Gastrocnemius medialis (tissue), 4 donors: ENCODE measurements around the gene KCTD7. TPM values are rescaled to one million over a fixed set of nuclear protein-coding genes. Genes with fewer than 3 reads are reported as not detected.
A peak's percentile ranks its signal among the peaks of the same experiment; 100 is the strongest.
"Not testable (repeated sequence)": the region's sequence is repeated elsewhere in the genome, so short reads cannot be mapped to it uniquely, and the experiment has no call there.

Source experiments
- ATAC-seq, 2 donors: fragments of 150-250 bp; one replicate each; pipeline ENCODE4 v1.9.1; 2016
- DNase-seq, 2 donors: peaks; one replicate each; pipeline ENCODE4 v3.0.0-alpha.2; 2019
- H3K27ac ChIP-seq, 4 donors: fragments of 200-600 bp; sonication (generic); 1 replicate in 1 of 4; 2 replicates in 3 of 4; pipeline ENCODE4 v1.5.1; 2016 to 2018; ENCODE audit warnings: mild to moderate bottlenecking in 2 of 4, moderate library complexity in 1 of 4
- H3K27me3 ChIP-seq, 3 donors: fragments of 200-600 bp; sonication (generic) in 2 of 3; 1 replicate in 1 of 3; 2 replicates in 2 of 3; pipeline versions ENCODE4 v1.5.1 to v1.6.0; 2016 to 2019; ENCODE audit warnings: mild to moderate bottlenecking in 1 of 3, moderate library complexity in 1 of 3
- H3K36me3 ChIP-seq, 2 donors: fragments of 200-600 bp; sonication (generic) in 1 of 2; one replicate each; pipeline ENCODE4 v1.5.1; 2017 to 2018
- H3K4me1 ChIP-seq, 2 donors: fragments of 200-600 bp; sonication (generic) in 1 of 2; one replicate each; pipeline ENCODE4 v1.5.1; 2016 to 2017; ENCODE audit warnings: mild to moderate bottlenecking in 2 of 2
- H3K4me3 ChIP-seq, 4 donors: fragments of 200-600 bp; sonication (generic) in 3 of 4; 1 replicate in 1 of 4; 2 replicates in 3 of 4; pipeline ENCODE4 v1.5.1; 2016 to 2019; ENCODE audit warnings: mild to moderate bottlenecking in 2 of 4
- H3K9me3 ChIP-seq, 3 donors: fragments of 200-600 bp; sonication (generic) in 2 of 3; 1 replicate in 1 of 3; 2 replicates in 2 of 3; pipeline ENCODE4 v1.5.1; 2016 to 2019
- POLR2A ChIP-seq, 2 donors: fragments of 450-650 bp; IDR thresholded peaks; one replicate each; pipeline ENCODE4 v1.6.1; 2017; ENCODE audit warnings: antibody characterized with exemption in 2 of 2, mild to moderate bottlenecking in 2 of 2, moderate library complexity in 2 of 2
- in situ Hi-C, 4 donors: fragments of 200-750 bp; cut with MboI; loops; one replicate each; pipeline versions ENCODE4 v1.15.0 to v1.8.0; 2017; ENCODE audit warnings: low sequenced_read_pairs in 4 of 4
- intact Hi-C: fragments of 100-400 bp; cut with DNase I; formaldehyde crosslinking; loops from one replicate; pipeline ENCODE4 v1.15.1; 2023; ENCODE audit warnings: low total_unique reads
- total RNA-seq, 4 donors: library from RNA; depleted of rRNA; stranded (reverse); fragments of >200 nt; gene quantifications; one replicate each; pipeline versions ENCODE4 v1.1.0 to v1.2.3, GENCODE V29; 2016
- TF ChIP-seq, protein P1 (sequence below), 5 experiments: fragments of 450-650 bp in 3 of 5; fragments of 200-600 bp in 2 of 5; sonication (generic) in 2 of 5; IDR thresholded peaks in 4 of 5; conservative IDR thresholded peaks in 1 of 5; 1 replicate in 4 of 5; 2 replicates in 1 of 5; pipeline ENCODE4 v1.5.1; 2016 to 2019; ENCODE audit warnings: antibody characterized with exemption in 5 of 5, mild to moderate bottlenecking in 3 of 5, moderate library complexity in 3 of 5

KCTD7 gene
- total RNA-seq, 4 donors from 2014 or later = 3.0 to 6.0 (median 5.5) TPM

GRCh38 chr7:66634816-66635215, 6.1 kb downstream of the KCTD7 start:
- Histone ChIP-seq H3K36me3 (peaks cover 0 to 38% of the 10 kb centered on the region in 2 donors), H3K27ac (peak overlapping the region in 1 of 4 donors; percentile 63)
- in situ Hi-C loops = no loop called here

GRCh38 chr7:66635322-66635981, 6.8 kb downstream of the KCTD7 start:
- H3K27me3 ChIP-seq, H3K4me3 ChIP-seq, DNase-seq, H3K9me3 ChIP-seq, intact Hi-C loops, H3K4me1 ChIP-seq, in situ Hi-C loops: not testable (repeated sequence)
- Histone ChIP-seq H3K27ac (peak overlapping the region in 1 of 4 donors; percentile 63), H3K36me3 (peaks cover 0 to 44% of the 10 kb centered on the region in 2 donors)
- ATAC-seq = peak in 1 of 2 donors; percentile 44

More at GRCh38 chr7:66634816-66635215, 6.1 kb downstream of the KCTD7 start:
- H3K9me3 ChIP-seq = no peaks in the 10 kb centered on the region
- no peak for DNase-seq
- H3K4me3 ChIP-seq = no peak overlapping the region
- intact Hi-C loops = no loop called here
- peaks cover 2 to 4% of the 10 kb centered on the region in 2 donors for H3K4me1 ChIP-seq
- no peak for TF ChIP-seq POLR2A (IDR thresholded peaks at IDR 0.05)
- TF ChIP-seq, protein P1, sequence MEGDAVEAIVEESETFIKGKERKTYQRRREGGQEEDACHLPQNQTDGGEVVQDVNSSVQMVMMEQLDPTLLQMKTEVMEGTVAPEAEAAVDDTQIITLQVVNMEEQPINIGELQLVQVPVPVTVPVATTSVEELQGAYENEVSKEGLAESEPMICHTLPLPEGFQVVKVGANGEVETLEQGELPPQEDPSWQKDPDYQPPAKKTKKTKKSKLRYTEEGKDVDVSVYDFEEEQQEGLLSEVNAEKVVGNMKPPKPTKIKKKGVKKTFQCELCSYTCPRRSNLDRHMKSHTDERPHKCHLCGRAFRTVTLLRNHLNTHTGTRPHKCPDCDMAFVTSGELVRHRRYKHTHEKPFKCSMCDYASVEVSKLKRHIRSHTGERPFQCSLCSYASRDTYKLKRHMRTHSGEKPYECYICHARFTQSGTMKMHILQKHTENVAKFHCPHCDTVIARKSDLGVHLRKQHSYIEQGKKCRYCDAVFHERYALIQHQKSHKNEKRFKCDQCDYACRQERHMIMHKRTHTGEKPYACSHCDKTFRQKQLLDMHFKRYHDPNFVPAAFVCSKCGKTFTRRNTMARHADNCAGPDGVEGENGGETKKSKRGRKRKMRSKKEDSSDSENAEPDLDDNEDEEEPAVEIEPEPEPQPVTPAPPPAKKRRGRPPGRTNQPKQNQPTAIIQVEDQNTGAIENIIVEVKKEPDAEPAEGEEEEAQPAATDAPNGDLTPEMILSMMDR (IDR thresholded peaks at IDR 0.05 in 4 of 5, conservative IDR thresholded peaks at IDR 0.05 in 1 of 5) = no peak
- H3K27me3 ChIP-seq = no peaks in the 10 kb centered on the region
- ATAC-seq = no peak

GRCh38 chr7:66635982-66636546, 7.4 kb downstream of the KCTD7 start:
- ATAC-seq = peak; percentile 64 to 86
- in situ Hi-C loops, H3K4me3 ChIP-seq, H3K4me1 ChIP-seq, H3K9me3 ChIP-seq, H3K27me3 ChIP-seq, intact Hi-C loops: not testable (repeated sequence)
- DNase-seq = peak in 1 of 2 donors; percentile 19
- Histone ChIP-seq H3K27ac (peak overlapping the region in 2 of 4 donors; percentile 39 to 67), H3K36me3 (peaks cover 0 to 49% of the 10 kb centered on the region in 2 donors)

DNA sequence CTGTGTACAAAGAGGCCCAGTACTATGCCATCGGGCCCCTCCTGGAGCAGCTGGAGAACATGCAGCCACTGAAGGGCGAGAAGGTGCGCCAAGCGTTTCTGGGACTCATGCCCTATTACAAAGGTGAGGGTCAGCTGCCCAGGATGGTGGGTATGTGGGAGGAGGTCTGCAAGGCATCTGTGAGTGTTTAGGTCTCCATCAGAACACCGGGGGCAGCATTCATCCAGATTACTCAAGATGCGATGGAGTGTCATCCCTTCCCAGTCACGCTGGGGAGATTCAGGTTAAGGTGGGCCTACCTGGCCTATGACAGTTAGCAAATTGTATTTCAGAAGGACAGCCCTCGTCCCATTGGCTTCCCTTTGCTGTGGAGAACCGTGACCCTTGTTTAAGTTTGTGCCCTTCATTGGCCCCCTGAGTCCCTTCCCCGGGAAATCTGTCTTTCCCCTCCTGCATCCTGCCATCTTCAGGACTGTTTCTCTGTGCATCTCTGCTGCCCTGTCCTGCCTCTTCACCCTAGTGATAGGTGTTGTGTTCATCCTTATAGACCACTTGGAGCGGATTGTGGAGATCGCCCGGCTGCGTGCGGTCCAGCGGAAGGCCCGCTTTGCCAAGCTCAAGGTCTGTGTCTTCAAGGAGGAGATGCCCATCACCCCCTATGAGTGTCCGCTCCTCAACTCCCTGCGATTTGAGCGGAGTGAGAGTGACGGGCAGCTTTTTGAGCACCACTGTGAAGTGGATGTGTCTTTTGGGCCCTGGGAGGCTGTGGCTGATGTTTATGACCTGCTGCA, 9.8 kb downstream of the KCTD7 start:
- ATAC-seq (no peak), DNase-seq (no peak)
- H3K36me3 ChIP-seq = peaks cover 0 to 58% of the 10 kb centered on the region in 2 donors
- intact Hi-C loops = no loop called here
- H3K27me3 ChIP-seq = no peaks in the 10 kb centered on the region
- no peak for TF ChIP-seq POLR2A (IDR thresholded peaks at IDR 0.05)
- TF ChIP-seq, protein P1 (IDR thresholded peaks at IDR 0.05 in 4 of 5, conservative IDR thresholded peaks at IDR 0.05 in 1 of 5) = no peak
- H3K4me1 ChIP-seq = peaks cover 0 to 3% of the 10 kb centered on the region in 2 donors
- H3K4me3 ChIP-seq = no peak overlapping the region
- no peaks in the 10 kb centered on the region for H3K9me3 ChIP-seq
- in situ Hi-C loops = no loop called here
- H3K27ac ChIP-seq = no peak overlapping the region

GRCh38 chr7:66639773-66640172, 11.1 kb downstream of the KCTD7 start:
- Histone ChIP-seq H3K27me3 (no peaks in the 10 kb centered on the region), H3K27ac (no peak overlapping the region), H3K9me3 (no peaks in the 10 kb centered on the region), H3K4me1 (peaks cover 0 to 3% of the 10 kb centered on the region in 2 donors), H3K36me3 (peaks cover 0 to 49% of the 10 kb centered on the region in 2 donors), H3K4me3 (no peak overlapping the region)
- no peak for TF ChIP-seq POLR2A (IDR thresholded peaks at IDR 0.05)
- TF ChIP-seq, protein P1 (IDR thresholded peaks at IDR 0.05 in 4 of 5, conservative IDR thresholded peaks at IDR 0.05 in 1 of 5) = no peak
- in situ Hi-C loops = no loop called here
- intact Hi-C loops = no loop called here
- DNase-seq (no peak), ATAC-seq (no peak)
